ENCODE measurements around the gene NRG2. TPM values are rescaled to one million over a fixed set of nuclear protein-coding genes. Genes with fewer than 3 reads are reported as not detected.

NRG2 gene
- total RNA-seq, 2 experiments from 2014 or later, result 0.08 to 0.17 TPM

DNA sequence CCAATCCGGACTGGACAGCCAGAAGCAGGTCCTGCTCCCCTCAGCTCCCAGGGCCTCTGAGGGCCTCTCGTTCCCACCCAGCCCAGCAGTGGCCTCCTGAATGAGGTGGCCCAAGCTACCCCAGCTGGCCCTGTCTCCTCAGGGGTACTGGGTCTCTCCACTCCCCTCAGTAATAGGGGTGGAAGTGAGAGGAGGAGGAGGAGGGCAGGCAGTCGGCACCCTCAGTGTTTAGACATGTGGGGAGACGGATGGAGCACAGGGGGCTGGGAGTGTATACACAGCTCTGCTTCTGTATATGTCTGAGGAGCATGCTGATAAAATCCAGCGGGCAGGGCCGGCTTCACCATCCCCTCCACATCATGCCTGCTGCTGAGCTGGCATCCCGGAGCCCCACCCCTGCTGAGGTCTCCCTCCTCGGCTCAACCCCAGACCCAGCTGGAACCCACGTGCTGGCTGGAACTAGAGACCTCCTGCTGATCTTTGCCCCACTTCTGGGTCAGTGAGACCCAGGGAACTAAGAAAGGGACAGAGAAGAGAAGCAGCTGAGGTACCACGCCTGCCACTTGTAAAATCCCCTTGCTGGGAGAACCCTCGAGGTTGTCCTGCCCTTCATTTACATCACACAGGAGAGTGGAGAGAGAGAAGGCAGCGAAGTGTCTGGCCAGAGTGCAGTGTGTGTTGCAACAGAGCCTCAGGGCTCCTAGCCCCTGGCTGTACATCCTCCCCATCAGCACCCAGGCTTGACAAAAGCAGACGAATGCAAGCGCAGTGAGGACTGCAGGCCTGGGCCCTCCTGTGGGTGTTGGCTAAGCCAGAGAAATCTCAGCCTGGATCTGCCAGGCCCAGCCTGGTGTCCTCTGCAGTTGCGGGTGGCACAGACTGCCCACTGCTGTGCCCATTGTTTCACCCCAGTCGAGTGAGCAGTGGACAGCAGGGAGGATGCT lies 170.0 kb downstream of the NRG2 start:
- H3K4me1 Mint-ChIP-seq (ENCODE audit: low read depth), result no peaks in the 10 kb centered on the region
- H3K36me3 Mint-ChIP-seq (ENCODE audit: low read depth), result no peaks in the 10 kb centered on the region
- Histone ChIP-seq H3K4me1 (ENCODE audit: insufficient read depth, low read length) (peaks cover 5% of the 10 kb centered on the region), H3K9me3 (ENCODE audit: control insufficient read depth in 1 of 2, insufficient read depth in 1 of 2, low read length in 2 of 2) (peaks cover 0 to 11% of the 10 kb centered on the region in 2 experiments), H3K27me3 (ENCODE audit: control insufficient read depth in 1 of 2, insufficient read depth in 2 of 2, low read length in 2 of 2) (peaks cover 2 to 9% of the 10 kb centered on the region in 2 experiments), H3K36me3 (ENCODE audit: insufficient read depth, low read length) (no peaks in the 10 kb centered on the region), H3K27ac (ENCODE audit: low read depth in 1 of 2, low read length in 2 of 2) (no peak overlapping the region), H3K4me3 (ENCODE audit: low read length) (no peak overlapping the region)
- peaks cover 23% of the 10 kb centered on the region for H3K27me3 Mint-ChIP-seq
- no peak overlapping the region for H3K4me3 Mint-ChIP-seq
- intact Hi-C loops (cut with DNase I, micrococcal nuclease), result no loop called here
- DNase-seq (no peak), ATAC-seq (ENCODE audit: poor library complexity) (no peak)
- TF ChIP-seq, protein P1, sequence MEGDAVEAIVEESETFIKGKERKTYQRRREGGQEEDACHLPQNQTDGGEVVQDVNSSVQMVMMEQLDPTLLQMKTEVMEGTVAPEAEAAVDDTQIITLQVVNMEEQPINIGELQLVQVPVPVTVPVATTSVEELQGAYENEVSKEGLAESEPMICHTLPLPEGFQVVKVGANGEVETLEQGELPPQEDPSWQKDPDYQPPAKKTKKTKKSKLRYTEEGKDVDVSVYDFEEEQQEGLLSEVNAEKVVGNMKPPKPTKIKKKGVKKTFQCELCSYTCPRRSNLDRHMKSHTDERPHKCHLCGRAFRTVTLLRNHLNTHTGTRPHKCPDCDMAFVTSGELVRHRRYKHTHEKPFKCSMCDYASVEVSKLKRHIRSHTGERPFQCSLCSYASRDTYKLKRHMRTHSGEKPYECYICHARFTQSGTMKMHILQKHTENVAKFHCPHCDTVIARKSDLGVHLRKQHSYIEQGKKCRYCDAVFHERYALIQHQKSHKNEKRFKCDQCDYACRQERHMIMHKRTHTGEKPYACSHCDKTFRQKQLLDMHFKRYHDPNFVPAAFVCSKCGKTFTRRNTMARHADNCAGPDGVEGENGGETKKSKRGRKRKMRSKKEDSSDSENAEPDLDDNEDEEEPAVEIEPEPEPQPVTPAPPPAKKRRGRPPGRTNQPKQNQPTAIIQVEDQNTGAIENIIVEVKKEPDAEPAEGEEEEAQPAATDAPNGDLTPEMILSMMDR (IDR thresholded peaks at IDR 0.05), result no peak
- ChIA-PET POLR2A (no interaction called here), CTCF (no interaction called here)
- H3K27ac Mint-ChIP-seq, result no peak overlapping the region
- peaks cover 2% of the 10 kb centered on the region for H3K9me3 Mint-ChIP-seq

DNA sequence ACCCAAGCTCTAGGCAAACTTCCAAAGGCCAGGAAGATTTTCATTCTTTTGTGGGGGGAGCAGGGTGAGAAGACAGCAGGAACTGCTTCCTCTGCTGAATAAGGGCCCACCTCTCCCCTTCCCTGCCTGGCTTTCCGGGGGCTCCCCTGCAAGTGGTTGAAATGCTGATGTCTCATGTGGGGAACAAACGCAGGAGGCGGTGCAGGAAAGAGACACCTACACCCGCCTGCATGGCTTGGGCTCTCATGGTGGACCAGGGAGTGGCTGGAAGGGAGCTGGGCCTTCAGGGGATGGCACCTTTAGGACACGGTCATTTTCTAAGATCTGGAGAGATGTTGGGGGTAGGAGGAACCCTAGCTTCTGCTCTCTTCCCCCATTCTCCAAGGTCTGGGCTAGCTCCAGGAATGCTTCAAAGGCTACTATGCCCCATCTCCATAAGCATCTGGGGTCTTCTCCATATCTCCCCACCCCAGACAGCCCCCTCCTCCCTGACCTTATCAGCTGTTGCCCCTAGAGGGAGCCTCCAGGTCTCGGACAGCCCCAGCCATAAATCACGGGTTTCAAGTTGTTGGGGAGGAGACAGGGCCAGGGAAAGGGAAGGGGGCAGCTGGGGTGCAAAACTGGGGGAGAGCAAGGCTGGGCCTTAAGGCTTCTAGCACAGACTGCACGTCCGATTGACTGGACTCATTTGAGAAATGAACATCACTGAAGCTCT lies 170.9 kb downstream of the NRG2 start:
- Mint-ChIP-seq H3K9me3 (peaks cover 2% of the 10 kb centered on the region), H3K27me3 (peaks cover 23% of the 10 kb centered on the region), H3K4me3 (no peak overlapping the region), H3K36me3 (ENCODE audit: low read depth) (no peaks in the 10 kb centered on the region), H3K27ac (no peak overlapping the region), H3K4me1 (ENCODE audit: low read depth) (no peaks in the 10 kb centered on the region)
- peaks cover 0 to 8% of the 10 kb centered on the region in 2 experiments for H3K9me3 ChIP-seq (ENCODE audit: control insufficient read depth in 1 of 2, insufficient read depth in 1 of 2, low read length in 2 of 2)
- intact Hi-C loops (cut with DNase I, micrococcal nuclease), result no loop called here
- ChIA-PET CTCF (no interaction called here), POLR2A (no interaction called here)
- H3K4me3 ChIP-seq (ENCODE audit: low read length), result no peak overlapping the region
- peaks cover 4% of the 10 kb centered on the region for H3K4me1 ChIP-seq (ENCODE audit: insufficient read depth, low read length)
- no peak for ATAC-seq (ENCODE audit: poor library complexity)
- DNase-seq, result no peak
- TF ChIP-seq, protein P1 (IDR thresholded peaks at IDR 0.05), result no peak
- peaks cover 2 to 9% of the 10 kb centered on the region in 2 experiments for H3K27me3 ChIP-seq (ENCODE audit: control insufficient read depth in 1 of 2, insufficient read depth in 2 of 2, low read length in 2 of 2)
- no peak overlapping the region for H3K27ac ChIP-seq (ENCODE audit: low read depth in 1 of 2, low read length in 2 of 2)
- no peaks in the 10 kb centered on the region for H3K36me3 ChIP-seq (ENCODE audit: insufficient read depth, low read length)

DNA sequence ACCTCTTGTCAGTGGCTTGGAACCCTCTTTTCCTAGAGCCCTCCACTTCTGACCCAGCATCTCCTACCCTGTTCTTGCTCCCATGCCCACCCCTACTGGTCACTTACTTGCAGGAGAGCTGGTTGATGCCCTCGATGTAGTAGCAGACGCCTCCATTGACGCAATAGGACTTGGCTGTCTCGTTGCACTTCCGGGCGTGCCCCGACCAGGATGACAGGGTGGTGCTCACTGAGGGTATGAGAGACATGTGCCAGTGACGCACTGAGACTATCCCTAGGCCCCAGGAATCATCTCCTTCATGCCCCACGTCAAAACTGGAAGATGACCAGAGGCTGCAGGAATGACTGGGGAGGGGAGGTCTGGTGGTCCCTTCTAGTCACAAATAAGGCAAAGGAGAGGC lies 171.5 kb downstream of the NRG2 start:
- intact Hi-C loops (cut with DNase I, micrococcal nuclease), result no loop called here
- TF ChIP-seq, protein P1 (IDR thresholded peaks at IDR 0.05), result no peak
- Histone ChIP-seq H3K36me3 (ENCODE audit: insufficient read depth, low read length) (no peaks in the 10 kb centered on the region), H3K27ac (ENCODE audit: low read depth in 1 of 2, low read length in 2 of 2) (no peak overlapping the region), H3K9me3 (ENCODE audit: control insufficient read depth in 1 of 2, insufficient read depth in 1 of 2, low read length in 2 of 2) (peaks cover 0 to 4% of the 10 kb centered on the region in 2 experiments), H3K4me3 (ENCODE audit: low read length) (no peak overlapping the region), H3K4me1 (ENCODE audit: insufficient read depth, low read length) (no peaks in the 10 kb centered on the region), H3K27me3 (ENCODE audit: control insufficient read depth in 1 of 2, insufficient read depth in 2 of 2, low read length in 2 of 2) (peaks cover 2 to 9% of the 10 kb centered on the region in 2 experiments)
- Mint-ChIP-seq H3K27me3 (peaks cover 23% of the 10 kb centered on the region), H3K4me3 (no peak overlapping the region), H3K36me3 (ENCODE audit: low read depth) (no peaks in the 10 kb centered on the region), H3K9me3 (peaks cover 2% of the 10 kb centered on the region), H3K4me1 (ENCODE audit: low read depth) (no peaks in the 10 kb centered on the region), H3K27ac (no peak overlapping the region)
- ChIA-PET POLR2A (no interaction called here), CTCF (no interaction called here)
- DNase-seq (no peak), ATAC-seq (ENCODE audit: poor library complexity) (no peak)
